ENCODE measurements around the gene CABP2.
"Not testable (repeated sequence)": the region's sequence is repeated elsewhere in the genome, so short reads cannot be mapped to it uniquely, and the experiment has no call there.

CABP2 gene

GRCh38 chr11:67522844-67523555, at the start of gene CABP2:
Gene CABP2, minus strand, starts transcription at chr11:67523446. Its CDS starts 120 bp downstream, at chr11:67523326.
- no peak for DNase-seq (ENCODE audit: low read depth in 2 of 2)
- TF ChIP-seq CTCF (IDR thresholded peaks at IDR 0.05; ENCODE audit: low read depth, low read length): no peak
- H3K4me3 ChIP-seq (replicated peaks in 1 of 2; ENCODE audit: low read depth in 2 of 2, low read length in 2 of 2): no peak within 1 kb of the TSS

- peak; percentile 77 for TF ChIP-seq CTCF (IDR thresholded peaks at IDR 0.05; ENCODE audit: low read depth, low read length)
- DNase-seq (ENCODE audit: low read depth in 2 of 2): peak; percentile 65 to 67
These were observed 49.6 kb upstream of the CABP2 start for GRCh38 chr11:67572747-67573419.

DNA sequence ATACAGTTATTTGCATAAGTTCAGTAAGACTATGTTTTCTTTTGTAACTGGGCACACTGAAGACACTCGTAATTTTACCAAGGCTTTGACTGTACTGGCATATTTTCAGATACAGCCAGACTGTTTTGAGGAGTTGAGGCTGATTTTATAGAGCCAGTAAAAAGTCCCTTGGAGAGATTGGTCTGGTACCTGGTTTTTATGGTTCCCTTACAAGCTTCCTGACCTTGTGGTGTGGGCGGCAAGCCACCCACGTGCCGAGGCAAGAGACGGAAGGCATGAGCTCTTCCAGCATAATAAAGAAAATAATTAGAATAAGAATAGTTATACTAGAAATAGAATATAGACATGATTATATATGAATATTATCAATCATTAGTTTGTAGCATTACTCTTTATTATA, 49.1 kb upstream of the CABP2 start:
- no peak for TF ChIP-seq CTCF (IDR thresholded peaks at IDR 0.05; ENCODE audit: low read depth, low read length)
- no peak overlapping the region for H3K4me3 ChIP-seq (replicated peaks in 1 of 2; ENCODE audit: low read depth in 2 of 2, low read length in 2 of 2)
- no peak for DNase-seq (ENCODE audit: low read depth in 2 of 2)

More at GRCh38 chr11:67572747-67573419, 49.6 kb upstream of the CABP2 start:
- H3K4me3 ChIP-seq (replicated peaks in 1 of 2; ENCODE audit: low read depth in 2 of 2, low read length in 2 of 2): no peak overlapping the region

DNA sequence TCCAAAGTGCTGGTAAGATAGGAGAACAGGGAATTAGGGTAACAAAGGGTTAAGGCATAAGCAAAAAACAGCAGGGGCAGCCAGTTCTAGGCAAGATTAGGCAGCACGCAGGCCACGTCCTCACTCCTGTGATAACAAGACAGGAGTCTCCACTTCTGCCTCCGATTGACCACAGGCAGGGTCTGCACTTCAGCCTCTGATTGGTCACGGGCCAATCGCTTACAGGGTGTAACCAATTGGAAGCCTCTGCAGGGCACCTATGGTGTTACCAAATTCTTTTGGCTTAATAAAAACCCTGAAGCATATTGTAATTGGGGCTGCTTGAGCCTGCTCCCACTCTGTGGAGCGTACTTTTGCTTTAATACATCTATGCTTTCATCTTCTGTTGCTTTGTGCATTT, 48.2 kb upstream of the CABP2 start:
- no peak overlapping the region for H3K4me3 ChIP-seq (replicated peaks in 1 of 2; ENCODE audit: low read depth in 2 of 2, low read length in 2 of 2)
- no peak for DNase-seq (ENCODE audit: low read depth in 2 of 2)
- no peak for TF ChIP-seq CTCF (IDR thresholded peaks at IDR 0.05; ENCODE audit: low read depth, low read length)

DNA sequence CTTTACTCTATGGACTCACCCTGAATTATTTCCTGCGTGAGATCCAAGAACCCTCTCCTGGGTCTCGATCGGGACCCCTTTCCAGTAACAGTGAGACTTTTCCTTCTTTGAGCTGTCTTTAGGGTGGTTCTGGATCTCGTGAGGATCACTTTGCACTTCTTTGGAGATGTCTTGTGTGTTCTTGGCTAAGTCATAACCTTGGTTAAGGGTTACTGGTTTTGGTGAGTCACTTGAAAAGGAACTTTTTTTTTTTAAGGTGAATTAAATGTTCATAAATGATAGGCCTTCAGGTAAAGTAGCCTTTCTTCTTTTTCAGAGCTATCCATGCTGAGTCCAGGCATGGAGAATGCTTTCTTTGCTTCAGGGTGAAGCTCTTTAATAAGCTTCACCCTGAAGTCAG, 41.0 kb upstream of the CABP2 start:
- TF ChIP-seq CTCF (IDR thresholded peaks at IDR 0.05; ENCODE audit: low read depth, low read length): no peak
- DNase-seq (ENCODE audit: low read depth in 2 of 2): peak in 1 of 2 donors; percentile 43
- no peak overlapping the region for H3K4me3 ChIP-seq (replicated peaks in 1 of 2; ENCODE audit: low read depth in 2 of 2, low read length in 2 of 2)

DNA sequence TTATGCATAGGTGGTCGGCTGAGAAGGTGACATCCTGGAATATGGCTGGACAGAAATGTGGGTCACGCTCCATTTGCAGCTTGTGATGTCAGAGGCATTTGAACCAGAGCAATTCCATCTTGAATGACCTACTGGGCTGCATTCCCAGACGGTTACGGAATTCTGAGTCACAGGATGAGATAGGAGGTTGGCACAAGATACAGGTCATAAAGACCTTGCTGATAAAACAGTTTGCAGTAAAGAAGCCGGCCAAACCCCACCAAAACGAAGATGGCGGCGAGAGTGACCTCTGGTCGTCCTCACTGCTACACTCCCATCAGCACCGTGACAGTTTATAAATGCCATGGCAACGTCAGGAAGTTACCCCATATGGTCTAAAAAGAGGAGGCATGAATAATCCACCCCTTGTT, 40.5 kb upstream of the CABP2 start:
- DNase-seq (ENCODE audit: low read depth in 2 of 2): peak; percentile 81 to 91
- H3K4me3 ChIP-seq (replicated peaks in 1 of 2; ENCODE audit: low read depth in 2 of 2, low read length in 2 of 2): not testable (repeated sequence)

- H3K4me3 ChIP-seq (replicated peaks in 1 of 2; ENCODE audit: low read depth in 2 of 2, low read length in 2 of 2): no peak overlapping the region
- DNase-seq (ENCODE audit: low read depth in 2 of 2): peak in 1 of 2 donors; percentile 25
- no peak for TF ChIP-seq CTCF (IDR thresholded peaks at IDR 0.05; ENCODE audit: low read depth, low read length)
These were observed 39.9 kb upstream of the CABP2 start for GRCh38 chr11:67562963-67563704.
